Muscle of back (tissue), 13 donors: Measurements from ENCODE around the gene ZIC3. TPM values are rescaled to one million over a fixed set of nuclear protein-coding genes. Genes with fewer than 3 reads are reported as not detected.
A peak's percentile ranks its signal among the peaks of the same experiment; 100 is the strongest.
"Not testable (repeated sequence)": the region's sequence is repeated elsewhere in the genome, so short reads cannot be mapped to it uniquely, and the experiment has no call there.

Source experiments
- DNase-seq, 3 donors: peaks; one replicate each; pipeline versions ENCODE4 v3.0.0 to v3.0.0-alpha.2; 2013
- long read RNA-seq, 9 donors: transcript quantifications; one replicate each; lab custom pipeline, GENCODE V29; 2026
- polyA plus RNA-seq, 10 donors: library from polyadenylated mRNA; unstranded; fragments of 120-200 nt; gene quantifications; one replicate each; pipeline ENCODE4 v1.2.1, GENCODE V29; 2013; ENCODE audit not compliant: insufficient read length in 10 of 10

ZIC3 gene
- polyA plus RNA-seq, result 1 to 10 TPM in 6 of 10 donors, under 1 TPM in 4; 0.04 to 2.6 (median 1.1) TPM
- long read RNA-seq, donor 1, result 0 reads
- long read RNA-seq, donor 2, result 0 reads
- long read RNA-seq, donor 3, result 0 reads
- long read RNA-seq, donor 4, result 0 reads
- long read RNA-seq, donor 5, partial matches to known transcripts, result 0 of 2 reads
- long read RNA-seq, donor 5, other reads (novel, unspliced or antisense), result 0 of 2 reads
- long read RNA-seq, donor 6, result 0 reads
- long read RNA-seq, donor 7, partial matches to known transcripts, result 0 of 1 reads
- long read RNA-seq, donor 7, other reads (novel, unspliced or antisense), result 0 of 1 reads
- long read RNA-seq, donor 8, result 0 reads
- long read RNA-seq, donor 9, result 0 reads

GRCh38 chrX:137565921-137566745, at the start of gene ZIC3:
ZIC3 (plus strand) TSS chrX:137566127; CDS start chrX:137566692, 565 bp downstream.
- peak; percentile 29 to 83 (median 71) for DNase-seq

- DNase-seq, result no peak
These were observed 46.5 kb upstream of the ZIC3 start for GRCh38 chrX:137519459-137519858.

DNA sequence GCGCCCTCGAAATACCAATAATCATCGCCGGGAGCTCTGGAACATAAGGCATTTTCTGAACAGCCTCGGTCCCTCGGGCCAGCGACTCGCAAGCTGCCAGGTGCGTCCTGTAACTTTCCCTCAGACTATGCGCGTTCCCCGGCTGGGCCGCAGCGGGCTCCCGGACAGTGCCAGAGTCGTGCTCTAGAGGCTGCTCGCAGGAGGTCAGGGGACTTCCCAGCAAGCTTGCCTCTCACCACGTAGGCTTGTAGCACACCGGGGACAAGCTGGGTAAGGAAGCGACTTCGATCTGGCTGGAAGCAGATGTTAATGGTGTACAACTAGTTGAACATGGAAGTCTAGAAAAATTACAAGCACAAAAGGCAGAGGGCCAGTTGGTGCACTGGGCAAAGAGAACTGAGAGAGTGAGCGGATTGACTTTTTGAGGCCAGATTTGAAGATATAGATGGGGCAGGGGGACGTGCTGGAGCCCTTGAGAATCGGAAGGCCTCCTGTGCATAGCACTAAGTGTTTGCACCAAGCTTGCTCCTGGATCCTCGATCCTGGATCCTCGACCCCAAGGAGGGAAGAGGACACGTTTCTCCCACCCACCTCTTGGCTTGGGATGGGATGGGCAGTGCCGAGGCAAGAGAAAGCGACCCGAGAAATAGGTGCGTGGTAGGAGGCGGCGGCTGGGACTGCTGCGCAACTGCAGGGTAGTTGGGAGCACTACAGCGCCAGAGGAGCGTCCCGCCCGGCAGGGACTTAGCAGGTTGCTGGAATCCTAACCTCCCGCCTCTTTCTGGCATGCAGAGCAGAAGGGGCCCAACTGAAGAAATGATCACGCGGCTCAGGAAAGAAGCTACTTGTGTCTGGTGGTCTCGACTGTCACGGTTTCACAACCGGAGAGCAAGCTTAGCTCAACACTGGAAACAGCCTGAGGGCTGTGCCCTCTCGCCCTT, 19.9 kb upstream of the ZIC3 start:
- no peak for DNase-seq

- no peak for DNase-seq
These were observed 18.6 kb upstream of the ZIC3 start for GRCh38 chrX:137547291-137547690.

DNA sequence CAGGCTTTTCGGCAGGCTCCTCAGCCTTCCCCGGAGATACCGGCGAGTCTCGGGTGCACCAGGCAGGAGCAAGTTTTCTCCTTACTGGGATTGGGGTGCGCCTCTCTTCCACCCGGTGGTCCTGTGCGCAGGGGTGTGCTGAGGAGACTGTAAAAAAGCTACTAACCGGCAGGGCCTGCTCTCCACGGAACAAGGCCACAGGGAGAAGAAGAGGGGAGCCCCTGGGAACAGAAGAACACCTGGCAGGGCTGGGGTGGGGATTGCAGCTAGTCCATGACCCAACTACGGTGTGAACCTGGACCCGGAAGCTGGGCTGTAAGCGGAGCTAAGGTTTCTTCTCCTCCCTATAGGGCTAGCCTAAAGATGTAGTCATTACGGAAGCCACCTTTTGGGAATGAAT, 17.7 kb upstream of the ZIC3 start:
- no peak for DNase-seq

- peak in 1 of 3 donors; percentile 18 for DNase-seq
These were observed 16.9 kb upstream of the ZIC3 start for GRCh38 chrX:137549073-137549472.

GRCh38 chrX:137549851-137550664, 15.9 kb upstream of the ZIC3 start:
- peak in 1 of 3 donors; percentile 19 for DNase-seq

DNA sequence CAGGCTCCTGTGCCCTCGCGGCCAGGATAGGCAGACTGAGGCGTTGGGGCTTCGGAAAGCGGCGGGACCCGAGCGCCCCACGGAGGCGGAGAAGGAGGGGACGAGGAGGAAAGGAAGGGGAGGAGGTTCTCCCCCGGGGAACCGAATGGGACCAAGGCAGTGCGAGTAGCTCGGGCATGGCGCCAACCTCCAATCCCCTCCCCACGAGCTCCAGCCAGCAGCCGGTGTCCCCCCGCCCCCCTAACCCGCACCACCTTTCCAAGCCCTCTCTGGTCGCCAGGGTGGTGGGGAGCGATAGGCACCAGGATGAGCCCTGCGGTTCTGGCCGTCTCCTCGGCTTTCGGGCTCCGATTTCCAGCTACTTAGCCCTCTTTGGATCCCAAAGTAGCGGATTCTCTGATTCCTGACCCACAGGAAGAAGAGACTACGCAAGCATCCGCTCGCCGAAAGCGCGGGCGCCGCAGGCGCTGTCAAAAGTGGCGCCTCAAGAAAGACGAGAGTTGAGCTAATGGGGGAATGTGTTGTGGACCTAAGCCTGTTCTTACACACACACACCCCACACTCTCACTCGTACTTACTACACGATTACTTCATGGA, 15.2 kb upstream of the ZIC3 start:
- no peak for DNase-seq

- not testable (repeated sequence) for DNase-seq
These were observed 13.8 kb upstream of the ZIC3 start for GRCh38 chrX:137552098-137552497.

GRCh38 chrX:137562096-137562495, 3.8 kb upstream of the ZIC3 start:
- no peak for DNase-seq

DNA sequence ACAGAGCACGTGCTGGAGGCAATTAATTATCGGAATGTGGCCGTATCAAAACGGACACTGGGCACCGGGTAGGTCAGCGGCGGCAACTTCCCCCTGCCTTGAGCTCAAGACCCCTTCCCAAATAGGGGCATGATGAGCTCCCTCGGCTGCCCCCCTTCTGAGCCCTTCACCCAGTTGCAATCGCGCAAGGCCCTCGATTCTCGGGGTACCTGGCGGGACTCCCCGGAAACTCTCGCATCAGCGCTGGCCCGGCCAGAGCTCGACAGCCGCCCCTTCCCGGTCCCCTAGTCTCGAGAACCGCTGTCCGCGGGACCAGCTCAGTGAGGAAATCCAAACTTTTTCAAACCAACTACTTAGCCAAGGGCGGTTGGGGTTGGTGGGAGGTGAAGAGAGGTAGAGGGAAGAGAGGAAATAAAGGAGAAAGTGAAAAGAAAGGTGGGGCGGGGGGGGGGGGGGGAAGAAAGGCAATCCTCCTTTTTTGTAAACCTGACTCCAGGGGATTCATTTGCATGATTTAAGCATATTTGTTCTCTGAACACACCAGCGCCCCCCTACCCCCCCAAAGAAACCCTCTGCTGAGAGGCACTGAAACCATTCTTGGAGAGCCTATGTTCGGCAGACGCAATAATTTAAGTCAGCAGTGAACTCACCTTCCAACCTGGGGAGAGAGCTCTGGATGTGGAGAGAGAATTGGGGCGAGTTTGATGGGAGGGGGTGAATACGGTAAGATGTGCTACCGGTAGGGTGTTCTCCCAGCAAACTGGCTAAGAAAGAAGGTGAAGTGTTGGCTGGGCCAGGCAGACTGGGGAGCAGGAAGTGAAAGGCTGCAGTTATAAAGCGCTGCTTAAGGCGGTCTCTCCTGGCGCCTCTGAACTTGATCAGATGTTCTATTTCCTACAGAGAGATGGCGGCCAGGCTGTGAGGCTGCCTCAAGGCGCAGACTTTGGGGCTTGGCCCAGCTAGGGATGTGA, 2.0 kb upstream of the ZIC3 start:
- DNase-seq, result no peak

- DNase-seq, result no peak
These were observed 516 bp upstream of the ZIC3 start for GRCh38 chrX:137565318-137565904.

DNA sequence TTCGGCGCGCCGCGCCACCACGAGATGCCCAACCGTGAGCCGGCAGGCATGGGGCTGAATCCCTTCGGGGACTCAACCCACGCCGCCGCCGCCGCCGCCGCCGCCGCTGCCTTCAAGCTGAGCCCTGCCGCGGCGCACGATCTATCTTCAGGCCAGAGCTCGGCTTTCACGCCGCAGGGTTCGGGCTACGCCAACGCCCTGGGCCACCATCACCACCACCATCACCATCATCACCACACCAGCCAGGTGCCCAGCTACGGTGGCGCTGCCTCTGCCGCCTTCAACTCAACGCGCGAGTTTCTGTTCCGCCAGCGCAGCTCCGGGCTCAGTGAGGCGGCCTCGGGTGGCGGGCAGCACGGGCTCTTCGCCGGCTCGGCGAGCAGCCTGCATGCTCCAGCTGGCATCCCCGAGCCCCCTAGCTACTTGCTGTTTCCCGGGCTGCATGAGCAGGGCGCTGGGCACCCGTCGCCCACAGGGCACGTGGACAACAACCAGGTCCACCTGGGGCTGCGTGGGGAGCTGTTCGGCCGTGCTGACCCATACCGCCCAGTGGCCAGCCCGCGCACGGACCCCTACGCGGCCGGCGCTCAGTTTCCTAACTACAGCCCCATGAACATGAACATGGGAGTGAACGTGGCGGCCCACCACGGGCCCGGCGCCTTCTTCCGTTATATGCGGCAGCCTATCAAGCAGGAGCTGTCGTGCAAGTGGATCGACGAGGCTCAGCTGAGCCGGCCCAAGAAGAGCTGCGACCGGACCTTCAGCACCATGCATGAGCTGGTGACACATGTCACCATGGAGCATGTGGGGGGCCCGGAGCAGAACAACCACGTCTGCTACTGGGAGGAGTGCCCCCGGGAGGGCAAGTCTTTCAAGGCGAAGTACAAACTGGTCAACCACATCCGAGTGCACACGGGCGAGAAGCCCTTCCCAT, 1.1 kb downstream of the ZIC3 start:
- DNase-seq, result no peak

DNA sequence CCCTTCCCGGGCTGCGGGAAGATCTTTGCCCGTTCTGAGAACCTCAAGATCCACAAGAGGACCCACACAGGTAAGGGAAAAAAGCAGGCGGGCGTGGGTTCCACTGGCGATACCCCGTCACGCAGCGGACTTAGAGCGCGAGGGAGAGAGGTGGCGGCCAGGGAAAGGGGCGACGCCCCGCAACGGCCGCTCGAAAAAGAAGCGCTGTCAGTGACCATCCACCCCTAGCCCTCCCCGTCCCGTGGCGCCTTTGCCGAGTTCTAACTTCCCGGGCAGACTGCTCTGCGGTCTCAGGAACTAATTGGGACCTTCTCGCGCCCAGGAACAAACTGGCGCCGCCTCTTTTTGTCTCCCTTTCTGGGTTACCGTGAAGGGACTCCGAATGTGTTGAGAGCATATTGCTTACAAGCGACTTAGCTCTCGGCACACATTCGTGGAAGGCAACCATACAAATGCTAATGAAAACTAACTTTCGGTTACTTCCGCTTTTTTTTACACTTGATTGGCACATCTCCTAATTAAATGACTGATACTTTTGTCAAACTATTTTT, 1.8 kb downstream of the ZIC3 start:
- DNase-seq, result no peak

- DNase-seq, result no peak
These were observed 3.0 kb downstream of the ZIC3 start for GRCh38 chrX:137568741-137569469.

DNA sequence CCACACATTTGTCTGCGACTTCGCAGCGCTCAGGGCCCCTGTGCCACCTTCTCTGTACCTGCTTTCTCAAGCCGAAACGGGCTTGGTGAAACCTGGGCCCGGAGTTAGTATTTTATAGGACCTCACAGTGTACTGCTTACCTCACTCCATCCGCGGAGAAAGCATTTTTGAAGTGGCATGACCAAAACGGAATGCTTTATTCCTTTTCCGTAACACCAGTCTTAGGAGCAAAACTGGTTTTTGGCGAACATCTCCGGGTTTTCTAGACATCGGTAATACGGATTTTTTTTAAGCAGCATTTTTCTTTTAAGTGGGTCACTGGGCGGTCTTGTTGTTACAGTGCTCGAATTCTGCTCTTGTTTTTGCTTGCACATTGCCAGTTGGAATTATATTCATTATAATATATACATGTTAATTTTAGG, 3.6 kb downstream of the ZIC3 start:
- no peak for DNase-seq
